GM18868 (cell line): Measurements from ENCODE around the gene ITIH2.
"Not testable (repeated sequence)": the region's sequence is repeated elsewhere in the genome, so short reads cannot be mapped to it uniquely, and the experiment has no call there.

Source experiments
- ATAC-seq: cut with Tn5 transposase; IDR thresholded peaks from one replicate; pipeline ENCODE4 v1.9.1; 2021; ENCODE audit warnings: mild to moderate bottlenecking, moderate library complexity; ENCODE audit not compliant: unreplicated experiment

Gene ITIH2

GRCh38 chr10:7692368-7692767 lies 10.7 kb upstream of the ITIH2 start:
- not testable (repeated sequence) for ATAC-seq

- not testable (repeated sequence) for ATAC-seq
These were observed 9.9 kb upstream of the ITIH2 start for GRCh38 chr10:7693194-7693593.

- no peak for ATAC-seq
These were observed 6.6 kb upstream of the ITIH2 start for GRCh38 chr10:7696545-7696944.

- no peak for ATAC-seq
These were observed 5.7 kb upstream of the ITIH2 start for GRCh38 chr10:7697426-7697825.

GRCh38 chr10:7700577-7701125 lies 2.5 kb upstream of the ITIH2 start:
- no peak for ATAC-seq

- ATAC-seq = no peak
These were observed 1.9 kb upstream of the ITIH2 start for GRCh38 chr10:7701158-7701742.

GRCh38 chr10:7702288-7702812 lies 766 bp upstream of the ITIH2 start:
- ATAC-seq = no peak

- ATAC-seq = no peak
These were observed 1.2 kb downstream of the ITIH2 start for GRCh38 chr10:7704071-7705016.

- no peak for ATAC-seq
These were observed 2.2 kb downstream of the ITIH2 start for GRCh38 chr10:7705341-7705740.

GRCh38 chr10:7706534-7707073 lies 3.5 kb downstream of the ITIH2 start:
- no peak for ATAC-seq

GRCh38 chr10:7707102-7707501 lies 4.0 kb downstream of the ITIH2 start:
- no peak for ATAC-seq

- no peak for ATAC-seq
These were observed 4.9 kb downstream of the ITIH2 start for GRCh38 chr10:7707858-7708622.

- no peak for ATAC-seq
These were observed 5.7 kb downstream of the ITIH2 start for GRCh38 chr10:7708832-7709231.

GRCh38 chr10:7710446-7710845 lies 7.3 kb downstream of the ITIH2 start:
- ATAC-seq = no peak

- ATAC-seq = not testable (repeated sequence)
These were observed 8.0 kb downstream of the ITIH2 start for GRCh38 chr10:7711075-7711474.

- ATAC-seq = no peak
These were observed 12.4 kb downstream of the ITIH2 start for GRCh38 chr10:7715515-7715914.

- no peak for ATAC-seq
These were observed 14.7 kb downstream of the ITIH2 start for GRCh38 chr10:7717767-7718166.

- ATAC-seq = no peak
These were observed 15.6 kb downstream of the ITIH2 start for GRCh38 chr10:7718685-7719084.

GRCh38 chr10:7720478-7720877 lies 17.4 kb downstream of the ITIH2 start:
- ATAC-seq = no peak

- no peak for ATAC-seq
These were observed 19.9 kb downstream of the ITIH2 start for GRCh38 chr10:7722927-7723529.
